H1 (cell line): ENCODE data around the gene COMMD7. TPM values are rescaled to one million over a fixed set of nuclear protein-coding genes. Genes with fewer than 3 reads are reported as not detected.

Experiments used
- CTCF ChIA-PET: fragments of 300-600 bp; sonication (Branson Sonifier 250); formaldehyde crosslinking; loops from one replicate; lab custom pipeline; 2021; ENCODE audit not compliant: partially characterized antibody; lab: Charles Lee
- POLR2A ChIA-PET: fragments of 300-600 bp; sonication (Branson Sonifier 250); formaldehyde crosslinking; loops from one replicate; lab custom pipeline; 2021; ENCODE audit warnings: inconsistent platforms; ENCODE audit not compliant: partially characterized antibody; lab: Charles Lee
- DNase-seq, 2 experiments: peaks; one replicate each; pipeline versions ENCODE4 v3.0.0 to v3.0.0-alpha.2; 2010 to 2022; ENCODE audit warnings: low spot score in 2 of 2, low read depth in 1 of 2, mixed read lengths in 1 of 2
- FAIRE-seq: peaks from 2 replicates; lab custom pipeline; 2011; peaks lifted over from hg19 to GRCh38; lab: Jason Lieb, UNC
- H2AFZ ChIP-seq: 2 replicates; pipeline ENCODE4 v1.8.1; 2012; ENCODE audit warnings: low read length, inconsistent platforms
- H2AK5ac ChIP-seq: 2 replicates; pipeline ENCODE4 v1.6.1; 2013; ENCODE audit warnings: low read depth, low read length
- H2BK120ac ChIP-seq: replicated peaks from 2 replicates; pipeline ENCODE3; 2013; ENCODE audit warnings: low read depth, low read length, inconsistent platforms
- H2BK12ac ChIP-seq: 2 replicates; pipeline ENCODE4 v1.6.1; 2013; ENCODE audit warnings: low read depth, low read length
- H2BK15ac ChIP-seq: 2 replicates; pipeline ENCODE4 v1.6.1; 2013; ENCODE audit warnings: low read length
- H2BK20ac ChIP-seq: 2 replicates; pipeline ENCODE4 v1.6.1; 2013; ENCODE audit warnings: low read length
- H2BK5ac ChIP-seq: 2 replicates; pipeline ENCODE4 v1.6.1; 2013; ENCODE audit warnings: low read depth, low read length
- H3K14ac ChIP-seq: 2 replicates; pipeline ENCODE4 v1.6.1; 2013; ENCODE audit warnings: inconsistent platforms; ENCODE audit not compliant: insufficient read length
- H3K18ac ChIP-seq: 2 replicates; pipeline ENCODE4 v1.6.1; 2013; ENCODE audit warnings: low read length; ENCODE audit errors: extremely low read depth
- H3K23ac ChIP-seq: 2 replicates; pipeline ENCODE4 v1.6.1; 2013; ENCODE audit warnings: inconsistent platforms; ENCODE audit not compliant: insufficient read length
- H3K23me2 ChIP-seq: 2 replicates; pipeline ENCODE4 v1.6.1; 2013; ENCODE audit warnings: low read depth, low read length
- H3K27ac ChIP-seq: 2 replicates; pipeline ENCODE4 v1.6.1; 2011; ENCODE audit warnings: low read depth, low read length, inconsistent platforms
- H3K27me3 ChIP-seq, 4 experiments: replicated peaks in 1 of 4; 1 replicate in 1 of 4; 2 replicates in 3 of 4; pipeline versions ENCODE4 v1.6.1 to v1.8.1; 2011 to 2013; ENCODE audit warnings: low read length in 3 of 4, mild to moderate bottlenecking in 3 of 4, inconsistent platforms in 2 of 4, mixed read lengths in 2 of 4, moderate library complexity in 1 of 4; ENCODE audit not compliant: control insufficient read depth in 3 of 4, insufficient read depth in 3 of 4; ENCODE audit errors: extremely low read depth in 1 of 4
- H3K36me3 ChIP-seq, 4 experiments: 2 replicates each; pipeline versions ENCODE4 v1.6.1 to v1.8.1; 2011 to 2013; ENCODE audit warnings: mild to moderate bottlenecking in 4 of 4, low read length in 3 of 4, moderate library complexity in 2 of 4, control low read depth in 1 of 4, inconsistent platforms in 1 of 4; ENCODE audit not compliant: insufficient read depth in 4 of 4, control insufficient read depth in 2 of 4
- H3K4ac ChIP-seq: replicated peaks from 2 replicates; pipeline ENCODE3; 2013; ENCODE audit warnings: low read length, low read depth, mixed read lengths, inconsistent platforms; ENCODE audit not compliant: insufficient read length
- H3K4me1 ChIP-seq, 4 experiments: replicated peaks in 1 of 4; 1 replicate in 1 of 4; 2 replicates in 3 of 4; pipeline versions ENCODE4 v1.6.1 to v1.8.1; 2011 to 2013; ENCODE audit warnings: low read length in 3 of 4, inconsistent platforms in 2 of 4, mixed read lengths in 1 of 4; ENCODE audit not compliant: insufficient read depth in 4 of 4, control insufficient read depth in 3 of 4
- H3K4me2 ChIP-seq, 2 experiments: 2 replicates each; pipeline versions ENCODE4 v1.6.1 to v1.8.1; 2011 to 2013; ENCODE audit warnings: low read depth in 2 of 2, low read length in 2 of 2, control low read depth in 1 of 2, inconsistent platforms in 1 of 2, mild to moderate bottlenecking in 1 of 2; ENCODE audit not compliant: insufficient read depth in 1 of 2
- H3K4me3 ChIP-seq, 4 experiments: fragments of 200-600, 300-600 bp in 1 of 4; sonication (generic), shearing (Covaris generic), sonication (Bioruptor Twin) in 1 of 4; 2 replicates each; pipeline versions ENCODE4 v1.5.1 to v1.8.1; 2011 to 2016; ENCODE audit warnings: low read length in 4 of 4, low read depth in 3 of 4, control low read depth in 2 of 4, inconsistent platforms in 2 of 4, mild to moderate bottlenecking in 2 of 4, mixed read lengths in 1 of 4, moderate library complexity in 1 of 4; ENCODE audit not compliant: insufficient read depth in 2 of 4; ENCODE audit errors: extremely low read depth in 1 of 4
- H3K56ac ChIP-seq: replicated peaks from 2 replicates; pipeline ENCODE3; 2013; ENCODE audit warnings: low read depth, mild to moderate bottlenecking, mixed read lengths, low read length, inconsistent platforms; ENCODE audit not compliant: insufficient read length
- H3K79me1 ChIP-seq: 2 replicates; pipeline ENCODE4 v1.6.1; 2013; ENCODE audit warnings: low read depth, low read length, control low read depth
- H3K79me2 ChIP-seq, 2 experiments: 2 replicates each; pipeline versions ENCODE4 v1.6.1 to v1.8.1; 2012 to 2013; ENCODE audit warnings: low read length in 2 of 2, mild to moderate bottlenecking in 2 of 2, inconsistent platforms in 1 of 2; ENCODE audit not compliant: insufficient read depth in 2 of 2, control insufficient read depth in 1 of 2
- H3K9ac ChIP-seq, 4 experiments: replicated peaks in 1 of 4; 1 replicate in 1 of 4; 2 replicates in 3 of 4; pipeline versions ENCODE4 v1.6.1 to v1.8.1; 2011 to 2013; ENCODE audit warnings: low read depth in 3 of 4, low read length in 3 of 4, control low read depth in 2 of 4, mild to moderate bottlenecking in 2 of 4, moderate library complexity in 2 of 4, inconsistent platforms in 1 of 4; ENCODE audit errors: extremely low read depth in 1 of 4
- H3K9me3 ChIP-seq, 2 experiments: 2 replicates each; pipeline versions ENCODE4 v1.6.1 to v1.8.1; 2012 to 2013; ENCODE audit warnings: mild to moderate bottlenecking in 2 of 2, moderate library complexity in 2 of 2, control low read depth in 1 of 2, inconsistent platforms in 1 of 2, low read depth in 1 of 2, low read length in 1 of 2, mixed read lengths in 1 of 2; ENCODE audit not compliant: insufficient read depth in 2 of 2
- H4K20me1 ChIP-seq, 2 experiments: replicated peaks in 1 of 2; 2 replicates each; pipeline versions ENCODE3 to v1.8.1; 2011 to 2013; ENCODE audit warnings: inconsistent platforms in 2 of 2, low read length in 2 of 2, mild to moderate bottlenecking in 1 of 2; ENCODE audit not compliant: insufficient read depth in 2 of 2, control insufficient read depth in 1 of 2
- H4K5ac ChIP-seq: 2 replicates; pipeline ENCODE4 v1.6.1; 2013; ENCODE audit warnings: low read length, low read depth, mixed read lengths, inconsistent platforms; ENCODE audit not compliant: insufficient read length
- H4K8ac ChIP-seq: 2 replicates; pipeline ENCODE4 v1.8.0; 2013; ENCODE audit warnings: mild to moderate bottlenecking, moderate library complexity, low read length, inconsistent platforms; ENCODE audit not compliant: insufficient read depth; ENCODE audit errors: extremely low read depth
- H4K91ac ChIP-seq: replicated peaks from 2 replicates; pipeline ENCODE3; 2013; ENCODE audit warnings: low read length, mixed read lengths, inconsistent platforms; ENCODE audit not compliant: insufficient read length
- RAD21 ChIP-seq, 2 experiments: IDR thresholded peaks in 1 of 2; conservative IDR thresholded peaks in 1 of 2; 2 replicates each; pipeline ENCODE4 v1.6.1; 2011; ENCODE audit warnings: low read depth in 2 of 2, low read length in 2 of 2, improper control_type of control experiment in 1 of 2, inconsistent platforms in 1 of 2, mild to moderate bottlenecking in 1 of 2, moderate library complexity in 1 of 2
- TBP ChIP-seq: IDR thresholded peaks from 2 replicates; pipeline ENCODE4 v1.6.1; 2011; ENCODE audit warnings: low read depth, low read length, improper control_type of control experiment
- YY1 ChIP-seq: IDR thresholded peaks from 2 replicates; pipeline ENCODE4 v1.6.1; 2011; ENCODE audit warnings: low read depth, mild to moderate bottlenecking, low read length
- WGBS, 2 experiments: shearing (Covaris generic) in 1 of 2; methylation state at CpG; one replicate each; pipeline versions ENCODE4 v1.1.6 to v1.1.7; 2013 to 2015; ENCODE audit warnings: low lambda C conversion rate in 2 of 2, mixed read lengths in 2 of 2, inconsistent platforms in 1 of 2, low coverage in 1 of 2, missing lambda C conversion rate in 1 of 2; ENCODE audit not compliant: insufficient replicate concordance in 2 of 2, insufficient coverage in 1 of 2, insufficient read length in 1 of 2; ENCODE audit errors: extremely low coverage in 1 of 2, missing lambda C conversion rate in 1 of 2; 5-methylcytosine and 5-hydroxymethylcytosine counted together
- polyA plus RNA-seq, 7 experiments: library from polyadenylated mRNA; depleted of rRNA in 3 of 7; stranded (reverse) in 5 of 7; unstranded in 2 of 7; fragments of >200 nt in 5 of 7; fragments of 200-250 nt in 2 of 7; gene quantifications; 1 replicate in 5 of 7; 2 replicates in 1 of 7; 4 replicates in 1 of 7; pipeline versions ENCODE4 v1.2.1 to v1.2.3, GENCODE V29; 2011 to 2013; ENCODE audit warnings: missing spikeins in 2 of 7, mixed read lengths in 2 of 7
- total RNA-seq: library from RNA; stranded (reverse); fragmentation: NEBNext Ultra II Directional; extraction: Animal tissue kit (Norgen Biotek cat#: 25700); gene quantifications from 2 replicates; pipeline ENCODE4 v1.2.1, GENCODE V29; 2021

Gene COMMD7
- total and polyA plus RNA-seq, 2 of the 8 experiments (the other 6 are each of a cell fraction or from before 2014, with no cell fraction given), result 39.4 to 48.9 TPM

- FAIRE-seq, result no peak
- TF ChIP-seq RAD21 (IDR thresholded peaks at IDR 0.05 in 1 of 2, conservative IDR thresholded peaks at IDR 0.05 in 1 of 2; ENCODE audit: low read depth in 2 of 2, low read length in 2 of 2) (no peak), YY1 (no peak), TBP (no peak)
These were observed 33.6 kb downstream of the COMMD7 start for GRCh38 chr20:32709632-32710121.

More at GRCh38 chr20:32709632-32710121, 33.6 kb downstream of the COMMD7 start:
- no peak overlapping the region for H2BK12ac ChIP-seq
- H2BK120ac ChIP-seq, result no peak overlapping the region
- H3K4ac ChIP-seq, result no peak overlapping the region
- H4K5ac ChIP-seq, result no peak overlapping the region
- H3K9ac ChIP-seq, result no peak overlapping the region
- POLR2A ChIA-PET, result interaction anchor here (0.7 to 1.7 kb wide), 6 partner anchors 9 to 69 kb away, joined by 3 to 5 read pairs (median 4); no protein-coding TSS in a partner anchor
- no peak overlapping the region for H3K4me3 ChIP-seq
- no peak overlapping the region; the same call in 1 of the 2 replicates for H3K18ac ChIP-seq
- no peak overlapping the region for H2BK5ac ChIP-seq
- no peak overlapping the region for H3K23ac ChIP-seq
- H4K8ac ChIP-seq, result no peak overlapping the region
- no peak overlapping the region for H2BK20ac ChIP-seq
- 89% methylated on average over 5 of the region's 5 CpGs; no CpG with 5 or more reads in 1 of the 2 experiments for WGBS, 2 experiments
- no peak overlapping the region for H2BK15ac ChIP-seq
- H4K91ac ChIP-seq, result no peak overlapping the region
- H2AK5ac ChIP-seq, result no peak overlapping the region
- no peaks in the 10 kb centered on the region for H3K27me3 ChIP-seq
- H3K36me3 ChIP-seq, result peaks cover 0 to 12% (median 2%) of the 10 kb centered on the region in 4 experiments; a peak in 5 of 8 replicates
- CTCF ChIA-PET, result interaction anchor here (0.7 to 4.3 kb wide), 6 partner anchors 8 to 193 kb away, joined by 3 to 13 read pairs (median 3); no protein-coding TSS in a partner anchor
- no peak overlapping the region for H2AFZ ChIP-seq
- H3K23me2 ChIP-seq, result no peaks in the 10 kb centered on the region
- H3K9me3 ChIP-seq, result no peaks in the 10 kb centered on the region
- H3K27ac ChIP-seq, result no peak overlapping the region
- no peak for DNase-seq
- no peaks in the 10 kb centered on the region for H4K20me1 ChIP-seq
- no peak overlapping the region for H3K56ac ChIP-seq
- H3K79me2 ChIP-seq, result peaks cover 0 to 19% of the 10 kb centered on the region in 2 experiments; a peak in 3 of 4 replicates
- peaks cover 2 to 19% (median 6%) of the 10 kb centered on the region in 4 experiments; a peak in 4 of 7 replicates for H3K4me1 ChIP-seq
- no peak overlapping the region for H3K14ac ChIP-seq
- no peak overlapping the region for H3K4me2 ChIP-seq
- H3K79me1 ChIP-seq, result no peaks in the 10 kb centered on the region; the same call in 1 of the 2 replicates
